Gastrocnemius medialis (tissue), 4 donors: ENCODE measurements around the gene ACY1.

ENCODE experiments used
- CTCF ChIP-seq, 5 experiments: fragments of 450-650 bp in 3 of 5; fragments of 200-600 bp in 2 of 5; sonication (generic) in 2 of 5; IDR thresholded peaks in 4 of 5; conservative IDR thresholded peaks in 1 of 5; 1 replicate in 4 of 5; 2 replicates in 1 of 5; pipeline ENCODE4 v1.5.1; 2016 to 2019; ENCODE audit warnings: antibody characterized with exemption in 5 of 5, mild to moderate bottlenecking in 3 of 5, moderate library complexity in 3 of 5
- POLR2A ChIP-seq, 2 donors: fragments of 450-650 bp; IDR thresholded peaks; one replicate each; pipeline ENCODE4 v1.6.1; 2017; ENCODE audit warnings: antibody characterized with exemption in 2 of 2, mild to moderate bottlenecking in 2 of 2, moderate library complexity in 2 of 2

GRCh38 chr3:51943451-51944391, 39.6 kb upstream of the ACY1 start:
- no peak for TF ChIP-seq POLR2A (IDR thresholded peaks at IDR 0.05)
- TF ChIP-seq CTCF (IDR thresholded peaks at IDR 0.05 in 4 of 5, conservative IDR thresholded peaks at IDR 0.05 in 1 of 5) = no peak
